ENCODE measurements around the gene SRGAP1.

Gene SRGAP1

GRCh38 chr12:64186789-64187188 lies 342.3 kb downstream of the SRGAP1 start:
- H3K9ac ChIP-seq (ENCODE audit: low read depth, low read length, poor library complexity), result no peak overlapping the region
- no peak overlapping the region for H2BK15ac ChIP-seq (ENCODE audit: low read length)
- no peaks in the 10 kb centered on the region for H3K4me1 ChIP-seq (ENCODE audit: control insufficient read depth in 2 of 2, insufficient read depth in 1 of 2, low read depth in 1 of 2, low read length in 2 of 2)
- no peak overlapping the region for H2BK120ac ChIP-seq (ENCODE audit: low read depth, low read length)
- H3K27ac ChIP-seq (replicated peaks; ENCODE audit: low read length), result no peak overlapping the region
- H3K18ac ChIP-seq (ENCODE audit: low read length), result no peak overlapping the region
- DNase-seq (ENCODE audit: low spot score), result no peak
- H3K14ac ChIP-seq (ENCODE audit: low read length), result no peak overlapping the region
- H3K79me1 ChIP-seq (ENCODE audit: low read depth, low read length), result no peaks in the 10 kb centered on the region
- no peaks in the 10 kb centered on the region for H3K27me3 ChIP-seq (ENCODE audit: control insufficient read depth in 3 of 3, insufficient read depth in 3 of 3, low read depth in 1 of 3, low read length in 3 of 3)
- no peak overlapping the region for H3K4me2 ChIP-seq (ENCODE audit: insufficient read depth, low read length, poor library complexity, severe bottlenecking)
- H4K91ac ChIP-seq (ENCODE audit: low read depth, low read length, poor library complexity), result no peak overlapping the region
- WGBS, 2 donors (ENCODE audit: extremely low coverage in 2 of 2, insufficient read length in 2 of 2, insufficient replicate concordance in 1 of 2), result no CpG with 5 or more reads among the region's 2 CpGs
- peaks cover 0 to 5% of the 10 kb centered on the region in 2 donors for H3K9me3 ChIP-seq (replicated peaks in 1 of 2; ENCODE audit: control insufficient read depth in 2 of 2, insufficient read depth in 1 of 2, low read depth in 1 of 2, low read length in 2 of 2)
- no peak overlapping the region for H2BK12ac ChIP-seq (ENCODE audit: low read length)
- H3K4me3 ChIP-seq (ENCODE audit: low read length in 2 of 2), result no peak overlapping the region
- H3K23ac ChIP-seq (ENCODE audit: low read depth, low read length, poor library complexity), result no peak overlapping the region
- no peak overlapping the region for H3K4ac ChIP-seq (ENCODE audit: low read length)
- H4K8ac ChIP-seq (ENCODE audit: low read depth, low read length), result no peak overlapping the region
- no peaks in the 10 kb centered on the region for H3K36me3 ChIP-seq (replicated peaks in 1 of 2; ENCODE audit: control insufficient read depth in 2 of 2, insufficient read depth in 2 of 2, low read length in 2 of 2)
- no peak overlapping the region for H2AFZ ChIP-seq (ENCODE audit: low read length)
- no peak overlapping the region for H2AK5ac ChIP-seq (ENCODE audit: low read depth, low read length)
- H2BK5ac ChIP-seq (ENCODE audit: low read length), result no peak overlapping the region

GRCh38 chr12:64187370-64187769 lies 342.9 kb downstream of the SRGAP1 start:
- no peak for DNase-seq (ENCODE audit: low spot score)
- no peak overlapping the region for H3K27ac ChIP-seq (replicated peaks; ENCODE audit: low read length)
- H2BK120ac ChIP-seq (ENCODE audit: low read depth, low read length), result no peak overlapping the region
- H3K36me3 ChIP-seq (replicated peaks in 1 of 2; ENCODE audit: control insufficient read depth in 2 of 2, insufficient read depth in 2 of 2, low read length in 2 of 2), result no peaks in the 10 kb centered on the region
- no peak overlapping the region for H3K4me3 ChIP-seq (ENCODE audit: low read length in 2 of 2)
- no peak overlapping the region for H2AK5ac ChIP-seq (ENCODE audit: low read depth, low read length)
- H2BK15ac ChIP-seq (ENCODE audit: low read length), result no peak overlapping the region
- no peak overlapping the region for H3K4ac ChIP-seq (ENCODE audit: low read length)
- H3K4me2 ChIP-seq (ENCODE audit: insufficient read depth, low read length, poor library complexity, severe bottlenecking), result no peak overlapping the region
- H3K18ac ChIP-seq (ENCODE audit: low read length), result no peak overlapping the region
- H2BK12ac ChIP-seq (ENCODE audit: low read length), result no peak overlapping the region
- H3K4me1 ChIP-seq (ENCODE audit: control insufficient read depth in 2 of 2, insufficient read depth in 1 of 2, low read depth in 1 of 2, low read length in 2 of 2), result no peaks in the 10 kb centered on the region
- H3K23ac ChIP-seq (ENCODE audit: low read depth, low read length, poor library complexity), result no peak overlapping the region
- H2BK5ac ChIP-seq (ENCODE audit: low read length), result no peak overlapping the region
- H4K8ac ChIP-seq (ENCODE audit: low read depth, low read length), result no peak overlapping the region
- H4K91ac ChIP-seq (ENCODE audit: low read depth, low read length, poor library complexity), result no peak overlapping the region
- H3K79me1 ChIP-seq (ENCODE audit: low read depth, low read length), result no peaks in the 10 kb centered on the region
- no peaks in the 10 kb centered on the region for H3K27me3 ChIP-seq (ENCODE audit: control insufficient read depth in 3 of 3, insufficient read depth in 3 of 3, low read depth in 1 of 3, low read length in 3 of 3)
- no peak overlapping the region for H3K9ac ChIP-seq (ENCODE audit: low read depth, low read length, poor library complexity)
- no peak overlapping the region for H3K14ac ChIP-seq (ENCODE audit: low read length)
- WGBS, 2 donors (ENCODE audit: extremely low coverage in 2 of 2, insufficient read length in 2 of 2, insufficient replicate concordance in 1 of 2), result no CpG with 5 or more reads among the region's 3 CpGs
- H2AFZ ChIP-seq (ENCODE audit: low read length), result no peak overlapping the region
- peaks cover 0 to 5% of the 10 kb centered on the region in 2 donors for H3K9me3 ChIP-seq (replicated peaks in 1 of 2; ENCODE audit: control insufficient read depth in 2 of 2, insufficient read depth in 1 of 2, low read depth in 1 of 2, low read length in 2 of 2)

- H4K8ac ChIP-seq (ENCODE audit: low read depth, low read length), result no peak overlapping the region
- no peaks in the 10 kb centered on the region for H3K27me3 ChIP-seq (ENCODE audit: control insufficient read depth in 3 of 3, insufficient read depth in 3 of 3, low read depth in 1 of 3, low read length in 3 of 3)
- no peak overlapping the region for H2BK120ac ChIP-seq (ENCODE audit: low read depth, low read length)
- no peak overlapping the region for H2AFZ ChIP-seq (ENCODE audit: low read length)
- H3K4ac ChIP-seq (ENCODE audit: low read length), result no peak overlapping the region
- no peak overlapping the region for H2BK5ac ChIP-seq (ENCODE audit: low read length)
- no peaks in the 10 kb centered on the region for H3K36me3 ChIP-seq (replicated peaks in 1 of 2; ENCODE audit: control insufficient read depth in 2 of 2, insufficient read depth in 2 of 2, low read length in 2 of 2)
- no peak overlapping the region for H3K27ac ChIP-seq (replicated peaks; ENCODE audit: low read length)
- H2BK12ac ChIP-seq (ENCODE audit: low read length), result no peak overlapping the region
- H3K14ac ChIP-seq (ENCODE audit: low read length), result no peak overlapping the region
- H3K18ac ChIP-seq (ENCODE audit: low read length), result no peak overlapping the region
- no peak overlapping the region for H2AK5ac ChIP-seq (ENCODE audit: low read depth, low read length)
- WGBS, 2 donors (ENCODE audit: extremely low coverage in 2 of 2, insufficient read length in 2 of 2, insufficient replicate concordance in 1 of 2), result no CpG with 5 or more reads among the region's 2 CpGs
- peaks cover 0 to 3% of the 10 kb centered on the region in 2 donors for H3K9me3 ChIP-seq (replicated peaks in 1 of 2; ENCODE audit: control insufficient read depth in 2 of 2, insufficient read depth in 1 of 2, low read depth in 1 of 2, low read length in 2 of 2)
- H3K4me1 ChIP-seq (ENCODE audit: control insufficient read depth in 2 of 2, insufficient read depth in 1 of 2, low read depth in 1 of 2, low read length in 2 of 2), result no peaks in the 10 kb centered on the region
- no peak overlapping the region for H3K23ac ChIP-seq (ENCODE audit: low read depth, low read length, poor library complexity)
- H3K4me2 ChIP-seq (ENCODE audit: insufficient read depth, low read length, poor library complexity, severe bottlenecking), result no peak overlapping the region
- H3K79me1 ChIP-seq (ENCODE audit: low read depth, low read length), result no peaks in the 10 kb centered on the region
- no peak overlapping the region for H3K9ac ChIP-seq (ENCODE audit: low read depth, low read length, poor library complexity)
- no peak overlapping the region for H2BK15ac ChIP-seq (ENCODE audit: low read length)
- no peak for DNase-seq (ENCODE audit: low spot score)
- no peak overlapping the region for H3K4me3 ChIP-seq (ENCODE audit: low read length in 2 of 2)
- no peak overlapping the region for H4K91ac ChIP-seq (ENCODE audit: low read depth, low read length, poor library complexity)
Observed at GRCh38 chr12:64187794-64188193, 343.3 kb downstream of the SRGAP1 start.

- no peak overlapping the region for H4K8ac ChIP-seq (ENCODE audit: low read depth, low read length)
- no peak overlapping the region for H4K91ac ChIP-seq (ENCODE audit: low read depth, low read length, poor library complexity)
- H3K18ac ChIP-seq (ENCODE audit: low read length), result no peak overlapping the region
- no peak overlapping the region for H3K4ac ChIP-seq (ENCODE audit: low read length)
- H3K27me3 ChIP-seq (ENCODE audit: control insufficient read depth in 3 of 3, insufficient read depth in 3 of 3, low read depth in 1 of 3, low read length in 3 of 3), result no peaks in the 10 kb centered on the region
- no peak overlapping the region for H2BK12ac ChIP-seq (ENCODE audit: low read length)
- peaks cover 0 to 7% of the 10 kb centered on the region in 2 donors for H3K36me3 ChIP-seq (replicated peaks in 1 of 2; ENCODE audit: control insufficient read depth in 2 of 2, insufficient read depth in 2 of 2, low read length in 2 of 2)
- H3K14ac ChIP-seq (ENCODE audit: low read length), result no peak overlapping the region
- DNase-seq (ENCODE audit: low spot score), result no peak
- WGBS, 2 donors (ENCODE audit: extremely low coverage in 2 of 2, insufficient read length in 2 of 2, insufficient replicate concordance in 1 of 2), result no CpG with 5 or more reads among the region's 1 CpG
- no peak overlapping the region for H3K9ac ChIP-seq (ENCODE audit: low read depth, low read length, poor library complexity)
- H3K27ac ChIP-seq (replicated peaks; ENCODE audit: low read length), result no peak overlapping the region
- no peak overlapping the region for H2AK5ac ChIP-seq (ENCODE audit: low read depth, low read length)
- H3K4me2 ChIP-seq (ENCODE audit: insufficient read depth, low read length, poor library complexity, severe bottlenecking), result no peak overlapping the region
- no peaks in the 10 kb centered on the region for H3K4me1 ChIP-seq (ENCODE audit: control insufficient read depth in 2 of 2, insufficient read depth in 1 of 2, low read depth in 1 of 2, low read length in 2 of 2)
- H3K9me3 ChIP-seq (replicated peaks in 1 of 2; ENCODE audit: control insufficient read depth in 2 of 2, insufficient read depth in 1 of 2, low read depth in 1 of 2, low read length in 2 of 2), result no peaks in the 10 kb centered on the region
- no peak overlapping the region for H2BK5ac ChIP-seq (ENCODE audit: low read length)
- no peak overlapping the region for H3K4me3 ChIP-seq (ENCODE audit: low read length in 2 of 2)
- no peak overlapping the region for H2AFZ ChIP-seq (ENCODE audit: low read length)
- H3K79me1 ChIP-seq (ENCODE audit: low read depth, low read length), result no peaks in the 10 kb centered on the region
- no peak overlapping the region for H2BK120ac ChIP-seq (ENCODE audit: low read depth, low read length)
- no peak overlapping the region for H3K23ac ChIP-seq (ENCODE audit: low read depth, low read length, poor library complexity)
- no peak overlapping the region for H2BK15ac ChIP-seq (ENCODE audit: low read length)
Observed at GRCh38 chr12:64189530-64189929, 345.0 kb downstream of the SRGAP1 start.

All from neuronal stem cell (in vitro differentiated cells).